GF-D8 (cell line): ENCODE measurements around the gene SPSB4.

Source experiments
- DNase-seq: peaks from one replicate; lab custom pipeline; 2025; lab: John Stamatoyannopoulos, UW

SPSB4 gene

GRCh38 chr3:141076036-141076773, 25.1 kb downstream of the SPSB4 start:
- DNase-seq: no peak

- DNase-seq: no peak
Measured at GRCh38 chr3:141076797-141077571, 25.8 kb downstream of the SPSB4 start.

DNA sequence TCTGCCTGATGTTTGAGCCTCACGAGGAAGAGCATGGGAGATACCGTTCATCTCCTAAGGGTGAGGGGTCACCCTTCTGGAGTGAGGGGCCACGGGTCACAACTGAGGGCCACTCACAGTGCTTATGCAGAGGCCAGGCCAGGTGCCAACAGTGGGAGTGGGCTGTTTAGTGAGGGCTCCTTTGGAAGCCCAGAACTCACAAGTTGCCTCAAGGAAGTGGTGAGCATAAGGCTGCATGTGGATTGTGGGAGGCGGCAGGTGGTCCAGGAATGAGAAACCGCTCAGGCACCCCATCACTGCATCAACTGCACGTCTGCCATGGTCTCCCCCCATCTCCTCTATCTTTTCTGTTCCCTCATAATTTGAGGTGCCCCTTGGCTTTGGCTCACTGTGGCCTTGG, 26.5 kb downstream of the SPSB4 start:
- DNase-seq: no peak

DNA sequence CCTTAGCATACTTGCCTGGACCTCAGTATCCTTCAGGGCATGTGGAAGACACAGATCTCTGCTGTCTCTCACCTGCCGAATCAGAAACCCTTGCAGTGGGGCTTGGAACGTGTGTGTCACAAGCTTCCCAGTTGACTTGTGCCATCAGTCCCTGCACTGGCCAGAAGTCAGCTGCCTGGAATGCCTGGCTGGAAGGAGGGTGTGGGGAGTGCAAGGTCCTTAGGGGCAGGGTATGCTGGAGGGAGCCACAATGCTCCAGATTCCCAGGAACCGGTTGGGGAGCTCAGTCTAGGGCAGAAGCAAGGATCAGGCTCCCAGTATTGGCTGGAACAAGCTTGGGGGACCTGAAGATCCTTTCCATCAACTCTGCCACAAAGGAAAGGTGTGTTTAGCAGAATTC, 27.1 kb downstream of the SPSB4 start:
- DNase-seq: no peak

- DNase-seq: no peak
Measured at GRCh38 chr3:141080431-141080830, 29.3 kb downstream of the SPSB4 start.

GRCh38 chr3:141081141-141081795, 30.1 kb downstream of the SPSB4 start:
- no peak for DNase-seq

- DNase-seq: no peak
Measured at GRCh38 chr3:141082064-141082463, 30.9 kb downstream of the SPSB4 start.

GRCh38 chr3:141083226-141083625, 32.1 kb downstream of the SPSB4 start:
- no peak for DNase-seq

GRCh38 chr3:141083836-141084649, 32.9 kb downstream of the SPSB4 start:
- no peak for DNase-seq

GRCh38 chr3:141085343-141086070, 34.4 kb downstream of the SPSB4 start:
- DNase-seq: no peak

DNA sequence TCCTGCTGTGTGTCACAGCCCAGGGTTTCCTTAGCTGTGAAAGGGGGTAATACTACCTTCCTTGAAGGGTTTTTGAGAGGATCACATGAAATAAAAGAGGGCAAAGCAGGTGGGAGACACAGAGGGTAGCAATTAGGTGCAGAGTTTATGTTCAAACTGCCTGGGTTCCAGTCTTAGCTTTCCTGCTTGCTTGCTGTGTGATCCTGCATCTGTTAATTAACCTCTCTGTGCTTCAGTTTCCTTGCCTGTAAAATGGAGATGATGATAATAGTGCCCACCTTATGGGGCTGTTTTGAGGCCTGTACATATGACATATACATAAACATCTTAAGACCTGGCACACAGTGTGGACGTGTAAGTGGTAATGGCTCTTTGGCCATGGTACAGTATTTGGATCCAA, 35.0 kb downstream of the SPSB4 start:
- no peak for DNase-seq

- no peak for DNase-seq
Measured at GRCh38 chr3:141087076-141087777, 36.1 kb downstream of the SPSB4 start.

DNA sequence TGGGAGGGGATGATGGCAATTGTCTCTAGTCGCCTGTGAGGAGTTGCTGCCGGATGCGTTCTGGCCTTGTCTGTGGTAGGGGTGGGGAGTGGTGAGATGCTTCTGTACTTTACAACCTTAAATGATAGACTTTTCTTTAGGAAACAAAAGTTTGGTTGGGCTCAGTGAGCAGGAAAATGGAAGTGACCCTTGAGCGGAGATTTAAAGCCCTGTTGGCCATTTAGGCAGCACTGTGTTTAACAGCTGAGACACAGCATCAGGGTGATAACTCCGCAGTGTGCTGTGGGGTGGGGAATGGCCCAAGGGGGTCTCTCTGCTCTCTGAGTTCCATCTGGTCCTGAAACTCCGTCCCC, 36.6 kb downstream of the SPSB4 start:
- DNase-seq: no peak

- DNase-seq: no peak
Measured at GRCh38 chr3:141089339-141090152, 38.4 kb downstream of the SPSB4 start.

- no peak for DNase-seq
Measured at GRCh38 chr3:141091426-141091825, 40.3 kb downstream of the SPSB4 start.

DNA sequence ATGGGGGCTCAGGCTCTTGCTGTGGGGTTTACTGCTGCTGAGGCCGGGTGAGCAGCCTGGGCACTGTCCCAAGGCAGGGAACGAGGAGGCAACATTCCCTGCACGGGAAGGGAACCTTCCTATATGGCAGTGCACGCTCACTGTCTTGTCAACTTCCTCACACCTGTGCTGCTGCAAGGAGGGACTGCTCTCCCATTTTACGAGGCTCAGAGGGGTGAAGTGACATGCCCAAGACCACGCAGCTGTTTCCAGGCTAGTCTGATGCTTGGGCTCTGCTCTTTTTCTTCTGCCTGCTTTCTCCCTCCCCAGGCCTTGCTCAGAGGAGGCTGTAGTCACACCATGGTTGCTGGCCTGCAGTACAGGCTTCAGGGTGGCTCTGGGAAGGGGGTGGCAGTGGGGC, 41.5 kb downstream of the SPSB4 start:
- no peak for DNase-seq

DNA sequence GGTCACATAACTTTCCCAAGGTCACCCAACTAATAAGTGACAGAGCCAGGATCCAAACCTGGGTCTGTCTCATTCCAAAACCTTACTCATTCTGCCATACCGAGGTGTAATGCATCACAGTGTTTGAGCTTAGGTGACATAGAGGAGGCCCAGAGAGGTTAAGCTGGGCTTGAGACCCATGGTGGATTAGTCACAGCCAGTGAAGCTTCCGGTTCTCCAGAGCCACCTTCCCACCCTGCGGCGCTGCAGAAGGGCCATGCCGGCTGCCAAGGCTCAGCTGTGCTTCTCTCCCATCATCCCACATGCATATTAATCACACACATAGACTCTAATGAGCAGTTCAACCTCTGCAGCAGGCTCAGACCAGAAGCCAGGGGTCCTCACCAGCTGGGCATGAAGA, 42.2 kb downstream of the SPSB4 start:
- no peak for DNase-seq

GRCh38 chr3:141093971-141094684, 43.0 kb downstream of the SPSB4 start:
- no peak for DNase-seq

DNA sequence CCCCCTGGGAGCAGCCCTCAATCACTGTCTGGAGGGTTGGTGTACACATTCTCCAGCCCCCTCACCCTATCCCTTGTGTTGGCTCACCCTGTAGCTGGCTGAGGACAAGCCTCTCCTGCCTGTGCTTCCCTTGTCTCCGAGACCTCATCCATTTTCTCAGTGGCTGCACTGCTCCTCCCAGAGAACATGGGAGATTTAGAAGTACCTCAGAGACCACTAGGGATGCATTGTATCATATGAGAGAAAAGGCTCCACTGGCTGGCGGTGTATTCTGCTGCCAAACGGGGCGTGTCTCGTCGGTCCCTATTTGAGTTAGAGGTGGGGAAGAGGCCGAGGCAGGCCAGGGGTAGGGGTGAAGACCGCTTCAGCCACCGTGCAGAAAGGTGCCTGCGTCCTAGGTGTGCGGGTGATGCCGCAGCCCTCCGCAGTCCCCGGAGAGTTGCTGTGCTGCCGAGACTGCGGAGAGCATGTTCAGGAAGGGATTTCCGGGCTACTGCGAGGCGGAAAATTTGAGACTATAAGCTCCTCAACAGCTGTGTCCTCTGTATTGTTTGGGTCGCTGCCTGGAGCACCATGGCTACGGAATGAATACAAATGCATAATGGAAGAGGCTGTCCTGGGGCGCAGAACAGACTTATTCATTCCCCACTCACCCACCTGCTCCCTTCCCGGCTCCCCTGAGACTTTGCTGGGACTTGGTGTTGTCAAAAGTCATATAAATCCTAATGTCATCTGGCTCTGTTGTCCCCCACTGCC, 43.8 kb downstream of the SPSB4 start:
- DNase-seq: no peak
